Measurements from ENCODE around the gene WHRN.

GRCh38 chr9:114426046-114426948 is 79.0 kb downstream of the WHRN start:
- TF ChIP-seq POLR2AphosphoS5 (IDR thresholded peaks at IDR 0.05; ENCODE audit: low read depth, low read length) (no peak), REST (IDR thresholded peaks at IDR 0.05; ENCODE audit: insufficient read depth in 1 of 2, low read depth in 2 of 2, low read length in 2 of 2) (no peak), SIN3A (IDR thresholded peaks at IDR 0.05; ENCODE audit: borderline replicate concordance, insufficient read depth, low read length) (no peak)
